Sigmoid colon (tissue), 7 donors: ENCODE measurements around the gene CCDC15. TPM values are rescaled to one million over a fixed set of nuclear protein-coding genes. Genes with fewer than 3 reads are reported as not detected.
"Not testable (repeated sequence)": the region's sequence is repeated elsewhere in the genome, so short reads cannot be mapped to it uniquely, and the experiment has no call there.

Source experiments
- DNase-seq: peaks from one replicate; pipeline ENCODE4 v3.0.0-alpha.2; 2019
- H3K27ac ChIP-seq, 4 donors: fragments of 200-600 bp; sonication (generic); one replicate each; pipeline ENCODE4 v1.5.1; 2016 to 2019; ENCODE audit warnings: mild to moderate bottlenecking in 1 of 4
- H3K27me3 ChIP-seq, 3 donors: fragments of 200-600 bp; sonication (generic); one replicate each; pipeline ENCODE4 v1.5.1; 2019; ENCODE audit warnings: mild to moderate bottlenecking in 1 of 3
- H3K36me3 ChIP-seq, 4 donors: fragments of 200-600 bp; sonication (generic); one replicate each; pipeline ENCODE4 v1.5.1; 2016 to 2019
- H3K4me1 ChIP-seq, 4 donors: fragments of 200-600 bp; sonication (generic); one replicate each; pipeline ENCODE4 v1.5.1; 2017 to 2019
- H3K4me3 ChIP-seq, 4 donors: fragments of 200-600 bp; sonication (generic); one replicate each; pipeline ENCODE4 v1.5.1; 2017 to 2019; ENCODE audit warnings: mild to moderate bottlenecking in 2 of 4, moderate library complexity in 1 of 4
- H3K9me3 ChIP-seq, 4 donors: fragments of 200-600 bp in 3 of 4; sonication (generic) in 3 of 4; one replicate each; pipeline versions ENCODE4 v1.5.1 to v1.6.1; 2013 to 2019
- EP300 ChIP-seq, 4 donors: sonication (generic); formaldehyde crosslinking; IDR thresholded peaks; one replicate each; pipeline ENCODE4 v1.6.1; 2017; ENCODE audit warnings: antibody characterized with exemption in 4 of 4
- POLR2A ChIP-seq, 2 donors: fragments of 450-650 bp; IDR thresholded peaks; one replicate each; pipeline ENCODE4 v1.6.1; 2016; ENCODE audit warnings: antibody characterized with exemption in 2 of 2, mild to moderate bottlenecking in 2 of 2, moderate library complexity in 2 of 2
- POLR2AphosphoS5 ChIP-seq, 4 donors: sonication (generic); formaldehyde crosslinking; IDR thresholded peaks; one replicate each; pipeline ENCODE4 v1.6.1; 2017; ENCODE audit warnings: antibody characterized with exemption in 4 of 4
- WGBS, 2 donors: extraction: QIAGEN DNeasy Blood & Tissue Kit; methylation state at CpG; one replicate each; pipeline ENCODE4 v1.1.7; 2013; 5-methylcytosine and 5-hydroxymethylcytosine counted together
- intact Hi-C: fragments of 100-400 bp; cut with DNase I; formaldehyde crosslinking; loops from one replicate; pipeline ENCODE4 v1.15.1; 2023
- polyA plus RNA-seq, 3 donors: library from polyadenylated mRNA; stranded (reverse); fragments of 200-250 nt; gene quantifications; one replicate each; pipeline ENCODE4 v1.2.3, GENCODE V29; 2013
- total RNA-seq, 4 donors: library from RNA; depleted of rRNA; stranded (reverse); fragments of >200 nt; gene quantifications; one replicate each; pipeline ENCODE4 v1.1.0, GENCODE V29; 2016
- TF ChIP-seq, protein P1 (sequence below), 4 experiments: fragments of 450-650 bp in 3 of 4; fragments of 200-600 bp in 1 of 4; IDR thresholded peaks; one replicate each; pipeline ENCODE4 v1.5.1; 2016 to 2019; ENCODE audit warnings: antibody characterized with exemption in 4 of 4, mild to moderate bottlenecking in 3 of 4, moderate library complexity in 2 of 4
- donor health status: healthy with polysubstance abuse.
- donor health status: Bipolar disorder and iron deficiency.
- donor health status: healthy.

Gene CCDC15
- total and polyA plus RNA-seq, 7 donors = 0.41 to 0.99 (median 0.66) TPM

DNA sequence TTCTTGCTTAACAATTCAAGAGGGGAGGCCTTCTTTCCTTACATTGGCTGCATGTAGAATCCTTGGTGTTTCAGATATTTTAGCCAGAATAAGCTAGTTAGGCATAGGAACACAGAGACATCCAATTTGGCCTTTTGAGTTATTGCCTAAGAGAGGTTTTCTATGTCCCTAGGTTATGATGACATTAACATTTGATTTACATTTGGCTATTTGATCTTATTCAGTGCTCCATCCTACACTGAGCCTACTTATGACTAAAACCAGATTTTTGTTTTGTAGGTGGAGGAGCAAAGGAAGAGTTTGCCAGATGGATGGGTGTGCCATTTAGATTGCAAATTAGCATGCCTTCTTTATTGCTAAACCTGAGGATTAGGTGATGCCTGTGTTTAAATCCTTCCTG, 98.0 kb downstream of the CCDC15 start:
- Histone ChIP-seq H3K4me3 (no peak overlapping the region), H3K27ac (no peak overlapping the region), H3K9me3 (no peaks in the 10 kb centered on the region), H3K27me3 (no peaks in the 10 kb centered on the region), H3K36me3 (no peaks in the 10 kb centered on the region), H3K4me1 (no peaks in the 10 kb centered on the region)
- no peak for TF ChIP-seq POLR2A (IDR thresholded peaks at IDR 0.05)
- no peak for TF ChIP-seq POLR2AphosphoS5 (IDR thresholded peaks at IDR 0.05)
- TF ChIP-seq, protein P1, sequence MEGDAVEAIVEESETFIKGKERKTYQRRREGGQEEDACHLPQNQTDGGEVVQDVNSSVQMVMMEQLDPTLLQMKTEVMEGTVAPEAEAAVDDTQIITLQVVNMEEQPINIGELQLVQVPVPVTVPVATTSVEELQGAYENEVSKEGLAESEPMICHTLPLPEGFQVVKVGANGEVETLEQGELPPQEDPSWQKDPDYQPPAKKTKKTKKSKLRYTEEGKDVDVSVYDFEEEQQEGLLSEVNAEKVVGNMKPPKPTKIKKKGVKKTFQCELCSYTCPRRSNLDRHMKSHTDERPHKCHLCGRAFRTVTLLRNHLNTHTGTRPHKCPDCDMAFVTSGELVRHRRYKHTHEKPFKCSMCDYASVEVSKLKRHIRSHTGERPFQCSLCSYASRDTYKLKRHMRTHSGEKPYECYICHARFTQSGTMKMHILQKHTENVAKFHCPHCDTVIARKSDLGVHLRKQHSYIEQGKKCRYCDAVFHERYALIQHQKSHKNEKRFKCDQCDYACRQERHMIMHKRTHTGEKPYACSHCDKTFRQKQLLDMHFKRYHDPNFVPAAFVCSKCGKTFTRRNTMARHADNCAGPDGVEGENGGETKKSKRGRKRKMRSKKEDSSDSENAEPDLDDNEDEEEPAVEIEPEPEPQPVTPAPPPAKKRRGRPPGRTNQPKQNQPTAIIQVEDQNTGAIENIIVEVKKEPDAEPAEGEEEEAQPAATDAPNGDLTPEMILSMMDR (IDR thresholded peaks at IDR 0.05) = no peak
- TF ChIP-seq EP300 (IDR thresholded peaks at IDR 0.05) = no peak
- no peak for DNase-seq
- intact Hi-C loops = no loop called here

DNA sequence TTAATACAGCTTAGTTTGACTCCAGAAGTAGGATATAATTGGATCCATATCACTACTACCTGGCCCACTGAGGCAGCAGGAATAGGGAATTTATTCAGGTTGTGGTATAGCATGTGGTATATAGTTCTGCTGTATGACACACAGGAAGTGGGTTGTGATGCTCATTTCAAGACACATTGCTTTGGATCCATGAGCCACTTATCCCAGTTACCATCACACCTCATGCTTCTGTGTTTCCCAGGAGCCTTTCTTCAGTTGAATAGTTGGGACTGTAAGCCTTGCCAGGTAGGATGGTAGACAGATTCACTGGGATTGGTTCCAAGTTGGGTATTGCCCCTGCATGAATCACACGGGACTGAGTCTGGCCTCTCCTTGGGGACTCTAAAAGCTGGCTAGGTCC, 99.2 kb downstream of the CCDC15 start:
- TF ChIP-seq POLR2A (IDR thresholded peaks at IDR 0.05) = no peak
- no peak for TF ChIP-seq EP300 (IDR thresholded peaks at IDR 0.05)
- H3K36me3 ChIP-seq = no peaks in the 10 kb centered on the region
- intact Hi-C loops = no loop called here
- no peak for DNase-seq
- H3K4me1 ChIP-seq = no peaks in the 10 kb centered on the region
- WGBS, 2 donors = 79 to 91% methylated on average over 1 of the region's 1 CpG
- H3K27me3 ChIP-seq = no peaks in the 10 kb centered on the region
- H3K27ac ChIP-seq = no peak overlapping the region
- no peaks in the 10 kb centered on the region for H3K9me3 ChIP-seq
- no peak overlapping the region for H3K4me3 ChIP-seq

DNA sequence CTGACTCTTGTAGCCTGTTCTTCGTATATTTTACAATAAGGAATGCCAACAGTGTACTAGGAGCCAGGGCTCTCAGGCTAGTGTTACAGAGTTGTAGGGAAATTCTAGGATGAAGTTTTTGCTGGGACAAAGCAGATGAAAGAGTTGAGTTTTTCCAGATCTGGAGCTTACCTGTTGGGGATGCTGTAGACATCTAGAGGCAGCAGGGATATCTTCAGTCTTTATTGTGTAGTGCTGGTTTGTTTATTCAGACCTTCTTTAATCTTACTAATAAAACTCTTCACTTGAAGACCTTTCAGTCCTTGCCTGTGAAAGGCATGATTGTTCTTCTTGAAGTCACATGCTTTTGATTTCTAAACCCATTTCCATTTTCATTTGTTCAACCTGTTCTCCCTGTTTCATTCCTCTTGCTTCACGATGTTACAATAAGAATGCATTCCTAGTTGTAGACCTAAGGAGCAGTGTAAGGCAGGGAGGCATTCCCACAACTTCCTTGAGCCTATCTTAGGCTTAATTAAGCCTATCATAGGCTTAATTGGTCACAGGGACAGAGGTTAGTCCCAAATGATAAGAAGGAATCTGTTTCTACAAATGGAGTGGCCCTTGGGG, 101.2 kb downstream of the CCDC15 start:
- H3K9me3 ChIP-seq = no peaks in the 10 kb centered on the region
- no peak overlapping the region for H3K27ac ChIP-seq
- no peaks in the 10 kb centered on the region for H3K4me1 ChIP-seq
- H3K27me3 ChIP-seq = no peaks in the 10 kb centered on the region
- intact Hi-C loops = no loop called here
- no peaks in the 10 kb centered on the region for H3K36me3 ChIP-seq
- H3K4me3 ChIP-seq = no peak overlapping the region
- no peak for DNase-seq
- 41 to 70% methylated on average over 2 of the region's 2 CpGs for WGBS, 2 donors
- no peak for TF ChIP-seq POLR2AphosphoS5 (IDR thresholded peaks at IDR 0.05)
- TF ChIP-seq POLR2A (IDR thresholded peaks at IDR 0.05) = no peak
- no peak for TF ChIP-seq EP300 (IDR thresholded peaks at IDR 0.05)
- TF ChIP-seq, protein P1 (IDR thresholded peaks at IDR 0.05) = no peak

DNA sequence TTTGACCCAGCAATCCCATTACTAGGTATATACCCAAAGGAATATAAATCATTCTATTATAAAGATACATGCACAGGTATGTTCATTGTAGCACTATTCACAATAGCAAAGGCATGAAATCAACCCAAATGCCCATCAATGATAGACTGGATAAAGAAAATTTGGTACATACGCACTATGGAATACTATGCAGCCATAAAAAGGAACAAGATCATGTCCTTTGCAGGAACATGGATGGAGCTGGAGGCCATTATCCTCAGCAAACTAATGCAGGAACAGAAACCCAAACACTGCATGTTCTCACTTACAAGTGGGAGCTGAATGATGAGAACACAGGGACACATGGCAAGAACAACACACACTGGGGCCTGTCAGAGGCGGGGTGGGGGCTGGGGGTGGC, 102.1 kb downstream of the CCDC15 start:
- WGBS, 2 donors = 98% methylated on average over 2 of the region's 2 CpGs
- H3K27me3 ChIP-seq, intact Hi-C loops, H3K27ac ChIP-seq, H3K4me3 ChIP-seq, H3K4me1 ChIP-seq, DNase-seq, H3K9me3 ChIP-seq, H3K36me3 ChIP-seq: not testable (repeated sequence)

DNA sequence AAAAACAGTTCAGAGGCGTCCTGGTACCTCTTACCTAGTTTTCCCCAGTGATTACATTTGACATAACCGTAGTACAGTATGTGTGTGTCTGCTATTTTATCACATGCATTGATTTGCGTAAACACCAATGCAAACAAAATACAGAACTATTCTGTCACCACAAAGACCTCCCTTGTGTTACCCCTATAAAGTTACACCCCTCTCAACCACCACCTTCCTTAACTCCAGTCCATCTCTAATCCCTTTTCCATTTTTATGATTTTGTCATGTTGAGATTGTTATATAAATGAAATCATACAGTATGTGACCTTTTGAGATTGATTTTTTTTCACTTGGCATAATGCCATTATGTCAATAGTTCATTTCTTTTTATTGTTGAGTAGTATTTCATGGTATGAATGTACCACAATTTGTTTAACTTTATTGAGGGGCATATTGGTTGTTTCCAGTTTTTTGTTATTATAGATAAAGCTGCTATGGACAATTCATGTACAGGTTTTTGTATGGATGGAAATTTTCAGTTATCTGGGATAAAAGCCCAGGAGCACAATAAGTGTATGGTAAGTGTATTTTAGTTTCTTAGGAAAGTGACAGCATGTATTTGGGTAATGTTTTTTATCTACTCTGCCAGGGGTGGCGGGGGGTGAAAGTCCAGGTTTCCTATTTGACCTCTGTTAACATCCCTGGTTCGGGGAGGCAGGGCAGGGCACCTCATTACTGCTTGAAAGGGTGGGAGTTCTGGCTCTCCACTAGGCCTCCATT, 103.1 kb downstream of the CCDC15 start:
- no peak for DNase-seq
- no peak overlapping the region for H3K4me3 ChIP-seq
- no peak overlapping the region for H3K27ac ChIP-seq
- no peaks in the 10 kb centered on the region for H3K27me3 ChIP-seq
- intact Hi-C loops = no loop called here
- no peaks in the 10 kb centered on the region for H3K4me1 ChIP-seq
- H3K9me3 ChIP-seq = no peaks in the 10 kb centered on the region
- TF ChIP-seq EP300 (IDR thresholded peaks at IDR 0.05) = no peak
- WGBS, 2 donors = 31 to 71% methylated on average over 5 of the region's 5 CpGs
- H3K36me3 ChIP-seq = no peaks in the 10 kb centered on the region

DNA sequence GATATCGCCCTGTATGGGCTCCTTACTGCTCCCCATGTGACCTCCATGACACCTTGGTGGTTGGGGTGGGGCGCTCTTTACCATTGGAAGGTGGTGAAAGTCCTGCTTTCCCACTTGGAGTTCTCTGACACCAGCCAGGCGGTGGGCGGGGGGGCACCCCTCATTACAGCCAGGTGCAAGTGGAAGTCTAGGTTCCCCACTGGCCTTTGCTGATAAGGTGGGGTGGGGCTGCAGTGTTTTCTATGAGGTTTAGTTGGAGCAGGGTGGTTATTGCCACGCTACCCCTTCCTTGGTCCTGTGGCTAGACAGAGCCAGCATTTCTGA, 103.7 kb downstream of the CCDC15 start:
- TF ChIP-seq EP300 (IDR thresholded peaks at IDR 0.05) (no peak), POLR2AphosphoS5 (IDR thresholded peaks at IDR 0.05) (no peak), POLR2A (IDR thresholded peaks at IDR 0.05) (no peak)
- TF ChIP-seq, protein P1 (IDR thresholded peaks at IDR 0.05) = no peak
- H3K4me1 ChIP-seq = peaks cover 0 to 3% (median 0%) of the 10 kb centered on the region in 4 donors
- no peaks in the 10 kb centered on the region for H3K36me3 ChIP-seq
- no peak for DNase-seq
- WGBS, 2 donors = 72 to 92% methylated on average over 5 of the region's 5 CpGs
- no peaks in the 10 kb centered on the region for H3K9me3 ChIP-seq
- H3K27ac ChIP-seq = no peak overlapping the region
- intact Hi-C loops = no loop called here
- H3K4me3 ChIP-seq = no peak overlapping the region
- no peaks in the 10 kb centered on the region for H3K27me3 ChIP-seq
